Omental fat pad (tissue), 4 donors: ENCODE data around the gene LTV1. TPM values are rescaled to one million over a fixed set of nuclear protein-coding genes. Genes with fewer than 3 reads are reported as not detected.

Source experiments
- ATAC-seq: fragments of 150-250 bp; one replicate; pipeline ENCODE4 v1.9.1; 2016; ENCODE audit warnings: mild to moderate bottlenecking, moderate library complexity; ENCODE audit not compliant: low FRiP score
- DNase-seq: peaks from one replicate; pipeline ENCODE4 v3.0.0-alpha.2; 2019; ENCODE audit warnings: low spot score
- CTCF ChIP-seq, 3 donors: fragments of 450-650 bp; IDR thresholded peaks; one replicate each; pipeline ENCODE4 v1.5.1; 2016 to 2017; ENCODE audit warnings: antibody characterized with exemption in 3 of 3, mild to moderate bottlenecking in 3 of 3, moderate library complexity in 2 of 3
- total RNA-seq, 4 donors: library from RNA; depleted of rRNA; stranded (reverse); fragments of >200 nt; gene quantifications; one replicate each; pipeline ENCODE4 v1.1.0, GENCODE V29; 2016

Gene LTV1
- total RNA-seq, 4 donors from 2014 or later = 16.1 to 42.6 (median 18.4) TPM

- no peak for ATAC-seq
- DNase-seq = no peak
- TF ChIP-seq CTCF (IDR thresholded peaks at IDR 0.05) = no peak
These were observed 35.9 kb upstream of the LTV1 start for GRCh38 chr6:143807103-143807772.

- no peak for TF ChIP-seq CTCF (IDR thresholded peaks at IDR 0.05)
- ATAC-seq = no peak
These were observed 32.4 kb upstream of the LTV1 start for GRCh38 chr6:143810745-143811144.

GRCh38 chr6:143811501-143812157 is 31.5 kb upstream of the LTV1 start:
- ATAC-seq (no peak), DNase-seq (no peak)
- no peak for TF ChIP-seq CTCF (IDR thresholded peaks at IDR 0.05)

More at GRCh38 chr6:143810745-143811144, 32.4 kb upstream of the LTV1 start:
- DNase-seq = no peak

- no peak for TF ChIP-seq CTCF (IDR thresholded peaks at IDR 0.05)
- no peak for ATAC-seq
- DNase-seq = no peak
These were observed 25.5 kb upstream of the LTV1 start for GRCh38 chr6:143817621-143818020.

GRCh38 chr6:143821359-143821758 is 21.8 kb upstream of the LTV1 start:
- TF ChIP-seq CTCF (IDR thresholded peaks at IDR 0.05) = no peak
- DNase-seq (no peak), ATAC-seq (no peak)

- ATAC-seq (peak; percentile 62), DNase-seq (no peak)
- TF ChIP-seq CTCF (IDR thresholded peaks at IDR 0.05) = no peak
These were observed 20.5 kb upstream of the LTV1 start for GRCh38 chr6:143822584-143823024.

GRCh38 chr6:143823548-143823947 is 19.6 kb upstream of the LTV1 start:
- no peak for ATAC-seq
- TF ChIP-seq CTCF (IDR thresholded peaks at IDR 0.05) = no peak
- no peak for DNase-seq
